Astrocyte of the cerebellum (primary cell): Measurements from ENCODE around the gene HEY2.
"Not testable (repeated sequence)": the region's sequence is repeated elsewhere in the genome, so short reads cannot be mapped to it uniquely, and the experiment has no call there.

Experiments used
- DNase-seq: peaks from one replicate; pipeline ENCODE4 v3.0.0-alpha.2; 2011; ENCODE audit warnings: low read depth
- H3K4me3 ChIP-seq: 2 replicates; pipeline ENCODE4 v1.5.1; 2011; ENCODE audit warnings: mild to moderate bottlenecking, low read depth, low read length, moderate library complexity
- in situ Hi-C: cut with HindIII; loops from 2 replicates; pipeline ENCODE4 v1.10.0; 2017; ENCODE audit warnings: low sequenced_read_pairs
- TF ChIP-seq, protein P1 (sequence below): IDR thresholded peaks from 2 replicates; pipeline ENCODE4 v1.5.1; 2012; ENCODE audit warnings: low read length, low read depth, moderate library complexity, mild to moderate bottlenecking; ENCODE audit errors: missing control alignments

The HEY2 gene

DNA sequence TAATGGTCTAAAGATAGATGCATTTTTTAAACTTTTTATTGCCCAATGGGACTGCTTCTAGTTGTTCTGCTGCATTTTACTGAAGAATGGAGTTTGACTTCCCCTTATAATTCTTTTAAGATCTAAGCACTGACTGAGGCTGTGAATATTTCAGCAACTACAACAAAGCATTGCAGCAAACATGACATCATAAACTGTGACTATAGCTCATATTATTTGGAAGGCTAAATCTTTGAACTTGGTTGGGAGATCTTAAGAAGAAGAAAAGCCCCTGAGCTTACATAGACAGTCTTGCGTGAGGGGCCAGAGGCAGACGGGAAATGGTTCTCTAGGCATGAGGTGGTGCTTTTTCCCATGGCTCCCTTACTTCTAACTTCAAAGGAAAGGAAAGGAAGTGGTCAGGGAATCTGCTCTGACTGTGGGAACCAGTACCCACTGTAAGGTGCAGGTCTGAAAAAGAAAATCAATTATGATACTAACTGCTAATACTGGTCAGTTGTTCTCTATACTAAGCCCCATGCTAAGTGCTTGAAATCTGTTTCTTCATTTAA lies 14.8 kb downstream of the HEY2 start:
- H3K4me3 ChIP-seq = no peak overlapping the region
- TF ChIP-seq, protein P1, sequence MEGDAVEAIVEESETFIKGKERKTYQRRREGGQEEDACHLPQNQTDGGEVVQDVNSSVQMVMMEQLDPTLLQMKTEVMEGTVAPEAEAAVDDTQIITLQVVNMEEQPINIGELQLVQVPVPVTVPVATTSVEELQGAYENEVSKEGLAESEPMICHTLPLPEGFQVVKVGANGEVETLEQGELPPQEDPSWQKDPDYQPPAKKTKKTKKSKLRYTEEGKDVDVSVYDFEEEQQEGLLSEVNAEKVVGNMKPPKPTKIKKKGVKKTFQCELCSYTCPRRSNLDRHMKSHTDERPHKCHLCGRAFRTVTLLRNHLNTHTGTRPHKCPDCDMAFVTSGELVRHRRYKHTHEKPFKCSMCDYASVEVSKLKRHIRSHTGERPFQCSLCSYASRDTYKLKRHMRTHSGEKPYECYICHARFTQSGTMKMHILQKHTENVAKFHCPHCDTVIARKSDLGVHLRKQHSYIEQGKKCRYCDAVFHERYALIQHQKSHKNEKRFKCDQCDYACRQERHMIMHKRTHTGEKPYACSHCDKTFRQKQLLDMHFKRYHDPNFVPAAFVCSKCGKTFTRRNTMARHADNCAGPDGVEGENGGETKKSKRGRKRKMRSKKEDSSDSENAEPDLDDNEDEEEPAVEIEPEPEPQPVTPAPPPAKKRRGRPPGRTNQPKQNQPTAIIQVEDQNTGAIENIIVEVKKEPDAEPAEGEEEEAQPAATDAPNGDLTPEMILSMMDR = no peak
- in situ Hi-C loops = loop anchor here (25.0 kb wide), 1 partner anchor 627 kb away; no protein-coding TSS in a partner anchor
- no peak for DNase-seq

DNA sequence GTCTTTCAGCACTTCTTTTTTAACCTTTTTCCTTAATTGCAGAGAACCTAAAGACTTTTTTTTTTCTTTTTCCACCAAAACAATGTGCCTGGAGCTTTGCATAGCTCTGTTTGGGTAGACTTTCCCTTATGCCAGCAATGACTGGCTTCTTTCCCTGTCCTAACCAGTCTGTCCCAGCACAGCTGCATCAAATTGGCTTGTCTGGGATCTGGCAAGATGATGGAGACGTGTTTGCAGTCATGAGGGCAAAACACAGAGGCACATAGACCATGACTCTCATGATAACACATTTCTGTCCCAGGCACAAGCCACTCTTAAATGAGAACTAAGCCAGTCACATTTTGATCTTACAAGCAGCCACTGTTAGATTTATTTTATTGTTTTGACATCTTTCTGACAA lies 16.5 kb downstream of the HEY2 start:
- TF ChIP-seq, protein P1 = no peak
- DNase-seq = no peak
- in situ Hi-C loops = loop anchor here (25.0 kb wide), 1 partner anchor 629 kb away; no protein-coding TSS in a partner anchor
- no peak overlapping the region for H3K4me3 ChIP-seq

DNA sequence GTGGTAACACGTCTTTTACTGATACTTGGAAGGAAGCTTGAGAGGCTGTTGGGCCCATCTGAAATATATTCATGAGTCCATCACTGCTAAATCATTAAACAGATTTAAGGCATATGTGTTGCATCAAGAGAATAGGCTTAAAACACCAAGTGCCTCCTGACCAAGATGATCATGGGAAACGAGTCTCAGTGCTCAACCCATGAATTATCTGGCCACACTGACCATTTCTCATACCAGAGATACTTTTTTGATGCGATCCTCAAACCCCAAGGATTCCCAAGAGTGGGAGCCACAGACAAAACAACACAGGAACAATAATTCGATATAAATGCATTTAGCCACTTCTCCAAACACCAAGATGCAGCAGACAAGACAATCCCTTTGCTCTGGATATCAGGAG lies 17.2 kb downstream of the HEY2 start:
- no peak for DNase-seq
- H3K4me3 ChIP-seq = no peak overlapping the region
- in situ Hi-C loops = loop anchor here (25.0 kb wide), 1 partner anchor 629 kb away; no protein-coding TSS in a partner anchor
- TF ChIP-seq, protein P1 = no peak

DNA sequence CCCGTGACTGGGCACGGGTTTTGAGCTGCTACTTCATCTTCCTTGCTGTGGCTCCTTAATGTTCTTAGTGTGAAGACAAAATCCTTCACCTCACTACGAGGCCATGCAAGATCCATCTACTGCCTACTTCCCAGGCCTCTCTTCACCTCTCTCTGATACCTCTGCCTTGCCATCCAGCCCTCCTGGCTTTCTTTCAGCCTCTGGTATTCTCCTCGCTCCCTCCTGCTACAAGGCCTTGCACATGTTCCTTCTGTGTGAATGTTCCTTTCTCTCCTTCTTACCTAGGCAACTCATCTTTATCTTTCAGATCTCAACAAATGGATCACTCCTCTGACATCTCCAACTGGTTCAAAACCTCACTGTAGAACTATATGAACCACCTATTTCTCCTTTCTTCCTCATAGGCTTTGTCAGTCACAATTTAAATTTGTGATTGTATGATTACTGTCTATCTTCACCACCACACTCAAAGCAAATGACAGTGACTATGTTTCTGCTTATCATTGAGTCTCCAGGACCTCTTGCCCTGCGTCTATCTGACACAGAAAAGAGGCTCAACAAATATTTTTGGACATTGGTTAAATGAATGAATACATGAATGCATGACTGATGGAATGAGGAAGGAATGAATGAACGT lies 19.8 kb downstream of the HEY2 start:
- in situ Hi-C loops = loop anchor here (25.0 kb wide), 1 partner anchor 632 kb away; no protein-coding TSS in a partner anchor
- TF ChIP-seq, protein P1 = no peak
- no peak overlapping the region for H3K4me3 ChIP-seq
- no peak for DNase-seq

DNA sequence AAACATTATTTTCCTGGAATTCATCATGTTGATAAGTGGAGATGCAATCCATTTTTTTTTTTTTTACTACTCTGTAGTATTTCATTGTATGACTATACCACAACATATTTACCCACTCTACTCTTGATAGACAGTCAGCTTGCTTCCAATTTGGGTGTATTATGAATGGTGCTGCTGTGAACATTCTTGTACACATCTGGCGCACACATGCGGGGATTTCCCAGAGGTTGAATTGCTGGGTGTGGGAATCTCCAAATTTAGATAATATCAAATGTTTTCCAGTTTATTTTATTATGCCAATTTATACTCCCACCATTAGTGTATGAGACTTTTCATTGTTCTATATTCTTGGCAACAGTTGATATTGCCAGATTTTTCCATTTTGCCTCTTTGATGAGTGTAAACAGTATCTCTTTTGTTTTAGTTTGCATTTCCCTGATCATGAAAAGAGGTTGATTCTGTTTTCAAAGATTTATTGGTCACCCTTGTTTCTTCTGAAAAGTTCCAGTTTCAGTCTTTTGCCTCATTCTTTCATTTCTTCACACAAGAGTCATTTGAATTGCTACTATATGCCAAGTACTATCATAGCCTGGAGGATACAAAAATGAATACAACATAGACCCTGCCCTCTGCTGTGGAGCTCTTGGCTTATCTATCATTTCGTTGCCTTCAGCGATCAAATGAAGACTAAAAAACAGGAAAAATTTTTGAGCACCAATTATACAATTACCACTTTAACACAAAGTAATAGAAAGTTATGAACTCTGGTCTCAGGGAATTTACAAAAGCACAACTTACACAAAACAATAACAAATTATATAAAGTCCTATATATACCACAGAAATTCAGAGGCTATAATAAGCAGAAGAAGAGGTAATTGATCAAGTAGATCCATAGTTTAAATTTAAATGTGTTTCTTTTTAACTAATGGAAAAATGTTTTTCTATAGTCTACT lies 24.2 kb downstream of the HEY2 start:
- TF ChIP-seq, protein P1 = no peak
- DNase-seq = no peak
- H3K4me3 ChIP-seq = no peak overlapping the region
- in situ Hi-C loops = loop anchor here (25.0 kb wide), 1 partner anchor 636 kb away; no protein-coding TSS in a partner anchor

DNA sequence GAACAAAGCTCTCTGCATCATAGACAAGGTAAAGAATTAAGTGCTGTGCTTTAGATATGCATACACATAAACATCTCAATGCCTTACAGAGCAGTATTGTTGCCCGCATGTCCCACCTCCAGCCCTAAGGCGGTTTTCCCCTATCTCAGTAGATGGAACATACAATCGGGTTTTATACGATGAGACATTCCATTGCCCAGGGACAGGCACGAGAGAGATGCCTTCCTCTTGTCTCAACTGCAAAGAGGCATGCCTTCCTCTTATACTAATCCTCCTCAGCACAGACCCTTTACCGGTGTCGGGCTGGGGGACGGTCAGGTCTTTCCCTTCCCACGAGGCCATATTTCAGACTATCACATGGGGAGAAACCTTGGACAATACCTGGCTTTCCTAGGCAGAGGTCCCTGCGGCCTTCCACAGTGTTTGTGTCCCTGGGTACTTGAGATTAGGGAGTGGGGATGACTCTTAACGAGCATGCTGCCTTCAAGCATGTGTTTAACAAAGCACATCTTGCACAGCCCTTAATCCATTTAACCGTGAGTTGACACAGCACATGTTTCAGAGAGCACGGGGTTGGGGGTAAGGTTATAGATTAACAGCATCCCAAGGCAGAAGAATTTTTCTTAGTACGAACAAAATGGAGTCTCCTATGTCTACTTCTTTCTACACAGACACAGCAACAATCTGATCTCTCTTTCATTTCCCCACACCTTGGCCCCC lies 26.8 kb downstream of the HEY2 start:
- in situ Hi-C loops = loop anchor here (25.0 kb wide), 1 partner anchor 186 kb away; the partner anchor contains the start of gene HINT3
- not testable (repeated sequence) for DNase-seq, H3K4me3 ChIP-seq
